ENCODE data around the gene FTO.
"Not testable (repeated sequence)": the region's sequence is repeated elsewhere in the genome, so short reads cannot be mapped to it uniquely, and the experiment has no call there.

DNA sequence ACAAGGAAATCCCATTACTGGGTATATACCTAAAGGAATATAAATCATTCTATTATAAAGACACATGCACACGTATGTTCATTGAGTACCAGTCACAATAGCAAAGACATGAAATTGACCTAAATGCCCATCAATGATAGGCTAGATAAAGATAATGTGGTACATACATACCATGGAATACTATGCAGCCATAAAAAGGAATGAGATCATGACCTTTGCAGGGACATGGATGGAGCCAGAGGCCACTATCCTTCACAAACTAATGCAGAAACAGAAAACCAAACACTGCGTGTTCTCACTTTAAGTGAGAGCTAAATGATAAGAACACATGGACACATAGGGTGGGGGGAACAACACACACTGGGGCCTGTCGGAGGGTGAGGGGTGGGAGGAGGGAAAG, 18.6 kb upstream of the FTO start:
- TF ChIP-seq, protein P1, sequence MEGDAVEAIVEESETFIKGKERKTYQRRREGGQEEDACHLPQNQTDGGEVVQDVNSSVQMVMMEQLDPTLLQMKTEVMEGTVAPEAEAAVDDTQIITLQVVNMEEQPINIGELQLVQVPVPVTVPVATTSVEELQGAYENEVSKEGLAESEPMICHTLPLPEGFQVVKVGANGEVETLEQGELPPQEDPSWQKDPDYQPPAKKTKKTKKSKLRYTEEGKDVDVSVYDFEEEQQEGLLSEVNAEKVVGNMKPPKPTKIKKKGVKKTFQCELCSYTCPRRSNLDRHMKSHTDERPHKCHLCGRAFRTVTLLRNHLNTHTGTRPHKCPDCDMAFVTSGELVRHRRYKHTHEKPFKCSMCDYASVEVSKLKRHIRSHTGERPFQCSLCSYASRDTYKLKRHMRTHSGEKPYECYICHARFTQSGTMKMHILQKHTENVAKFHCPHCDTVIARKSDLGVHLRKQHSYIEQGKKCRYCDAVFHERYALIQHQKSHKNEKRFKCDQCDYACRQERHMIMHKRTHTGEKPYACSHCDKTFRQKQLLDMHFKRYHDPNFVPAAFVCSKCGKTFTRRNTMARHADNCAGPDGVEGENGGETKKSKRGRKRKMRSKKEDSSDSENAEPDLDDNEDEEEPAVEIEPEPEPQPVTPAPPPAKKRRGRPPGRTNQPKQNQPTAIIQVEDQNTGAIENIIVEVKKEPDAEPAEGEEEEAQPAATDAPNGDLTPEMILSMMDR (IDR thresholded peaks at IDR 0.05) = not testable (repeated sequence)
- not testable (repeated sequence) for TF ChIP-seq FOXJ3 (CRISPR knock-in tag; IDR thresholded peaks at IDR 0.05; ENCODE audit: borderline replicate concordance); ZNF121 (CRISPR knock-in tag; IDR thresholded peaks at IDR 0.05)
- TF ChIP-seq, protein P2, sequence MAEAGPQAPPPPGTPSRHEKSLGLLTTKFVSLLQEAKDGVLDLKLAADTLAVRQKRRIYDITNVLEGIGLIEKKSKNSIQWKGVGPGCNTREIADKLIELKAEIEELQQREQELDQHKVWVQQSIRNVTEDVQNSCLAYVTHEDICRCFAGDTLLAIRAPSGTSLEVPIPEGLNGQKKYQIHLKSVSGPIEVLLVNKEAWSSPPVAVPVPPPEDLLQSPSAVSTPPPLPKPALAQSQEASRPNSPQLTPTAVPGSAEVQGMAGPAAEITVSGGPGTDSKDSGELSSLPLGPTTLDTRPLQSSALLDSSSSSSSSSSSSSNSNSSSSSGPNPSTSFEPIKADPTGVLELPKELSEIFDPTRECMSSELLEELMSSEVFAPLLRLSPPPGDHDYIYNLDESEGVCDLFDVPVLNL (CRISPR knock-in tag; IDR thresholded peaks at IDR 0.05; ENCODE audit: borderline replicate concordance, low read depth) = not testable (repeated sequence)
